ENCODE data around the gene MBP. TPM values are rescaled to one million over a fixed set of nuclear protein-coding genes. Genes with fewer than 3 reads are reported as not detected.

MBP gene
- total and polyA plus RNA-seq, 2 of the 13 experiments (the other 11 are each of a cell fraction or from before 2014, with no cell fraction given): 5.0 to 8.5 TPM

GRCh38 chr18:77054606-77055428 lies 77.8 kb downstream of the MBP start (continued):
- TF ChIP-seq ZNF281 (CRISPR knock-in tag; IDR thresholded peaks at IDR 0.05; ENCODE audit: borderline replicate concordance) (no peak), XRCC5 (optimal IDR thresholded peaks at IDR 0.05; ENCODE audit: low read length) (peak; percentile 52), SMARCC2 (IDR thresholded peaks at IDR 0.05) (no peak), KAT2B (IDR thresholded peaks at IDR 0.05; ENCODE audit: borderline replicate concordance, low read depth, low read length) (no peak), ZNF703 (CRISPR knock-in tag; IDR thresholded peaks at IDR 0.05; ENCODE audit: borderline replicate concordance) (no peak), ZBTB7B (CRISPR knock-in tag; IDR thresholded peaks at IDR 0.05) (no peak; the same call in 1 of the 2 replicates), NFIC (IDR thresholded peaks at IDR 0.05; ENCODE audit: low read length) (no peak), ZNF607 (CRISPR knock-in tag; IDR thresholded peaks at IDR 0.05; ENCODE audit: borderline replicate concordance) (0 out of 2 replicates have a peak, but pooled peaks have one; percentile 54), HNF4A (CRISPR knock-in tag; IDR thresholded peaks at IDR 0.05) (peak; percentile 35; the same call in 1 of the 2 replicates), RFXAP (CRISPR knock-in tag; IDR thresholded peaks at IDR 0.05; ENCODE audit: borderline replicate concordance) (0 out of 2 replicates have a peak, but pooled peaks have one; percentile 22), ATF2 (CRISPR knock-in tag; IDR thresholded peaks at IDR 0.05) (peak; percentile 78), HOXD1 (CRISPR knock-in tag; IDR thresholded peaks at IDR 0.05) (no peak), BCL6 (CRISPR knock-in tag; IDR thresholded peaks at IDR 0.05) (0 out of 2 replicates have a peak, but pooled peaks have one; percentile 18), ZNF143 (CRISPR knock-in tag; IDR thresholded peaks at IDR 0.05) (no peak), ZNF333 (CRISPR knock-in tag; IDR thresholded peaks at IDR 0.05; ENCODE audit: borderline replicate concordance) (no peak), SMAD3 (CRISPR knock-in tag; IDR thresholded peaks at IDR 0.05) (peak; percentile 45; the same call in 1 of the 2 replicates), ZNF619 (CRISPR knock-in tag; IDR thresholded peaks at IDR 0.05) (no peak), ZSCAN31 (CRISPR knock-in tag; IDR thresholded peaks at IDR 0.05; ENCODE audit: low read depth) (0 out of 2 replicates have a peak, but pooled peaks have one; percentile 25), ZNF446 (CRISPR knock-in tag; IDR thresholded peaks at IDR 0.05) (no peak), MLX (CRISPR knock-in tag; IDR thresholded peaks at IDR 0.05) (peak; percentile 65), ZFP62 (CRISPR knock-in tag; IDR thresholded peaks at IDR 0.05) (no peak), KLF16 (CRISPR knock-in tag; IDR thresholded peaks at IDR 0.05) (peak in 1 of 2 experiments; percentile 63; a peak in 1 of 4 replicates), EP300 (IDR thresholded peaks at IDR 0.05; ENCODE audit: low read depth in 2 of 2, low read length in 2 of 2) (peak in 1 of 2 experiments; percentile 28; a peak in 1 of 4 replicates), EP300 (CRISPR knock-in tag; IDR thresholded peaks at IDR 0.05; ENCODE audit: borderline replicate concordance) (peak; percentile 42; the same call in 1 of the 2 replicates), POLR2A (IDR thresholded peaks at IDR 0.05; ENCODE audit: insufficient read depth in 1 of 2, low read depth in 2 of 2, low read length in 2 of 2) (no peak), MYPOP (CRISPR knock-in tag; IDR thresholded peaks at IDR 0.05) (no peak)

Measured in HepG2 (cell line).